ENCODE data around the gene USP46.

USP46 gene

DNA sequence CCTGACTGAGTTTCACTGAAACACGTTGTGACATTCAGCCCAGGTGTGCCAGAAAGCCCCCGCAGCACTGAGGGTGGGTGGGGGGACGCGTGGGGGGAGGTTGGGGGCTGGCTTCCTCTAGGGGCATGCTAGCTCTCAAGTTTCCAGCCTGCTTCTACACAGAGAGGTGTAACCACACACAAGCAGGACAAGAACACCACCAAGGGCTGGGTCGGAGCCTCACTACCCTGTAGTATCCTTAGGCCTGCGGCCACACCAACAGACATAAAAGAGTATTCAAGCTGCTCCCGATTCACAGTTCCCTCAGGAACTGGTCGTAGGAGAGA lies 1.8 kb downstream of the USP46 start:
- peak overlapping the region; percentile 86 for H3K4me3 ChIP-seq (ENCODE audit: low read length)
- H3K9ac ChIP-seq (ENCODE audit: low read length): no peak overlapping the region
- no peaks in the 10 kb centered on the region for H3K9me3 ChIP-seq (ENCODE audit: control insufficient read depth, low read length)
- peaks cover 8% of the 10 kb centered on the region for H3K36me3 ChIP-seq (ENCODE audit: control insufficient read depth, insufficient read depth, low read length, severe bottlenecking)
- no peaks in the 10 kb centered on the region for H3K27me3 ChIP-seq (replicated peaks; ENCODE audit: control insufficient read depth, insufficient read depth, low read length)
- no peak for DNase-seq (ENCODE audit: low read depth)
- peaks cover 30% of the 10 kb centered on the region for H3K4me1 ChIP-seq (ENCODE audit: control insufficient read depth, insufficient read depth, low read length)

DNA sequence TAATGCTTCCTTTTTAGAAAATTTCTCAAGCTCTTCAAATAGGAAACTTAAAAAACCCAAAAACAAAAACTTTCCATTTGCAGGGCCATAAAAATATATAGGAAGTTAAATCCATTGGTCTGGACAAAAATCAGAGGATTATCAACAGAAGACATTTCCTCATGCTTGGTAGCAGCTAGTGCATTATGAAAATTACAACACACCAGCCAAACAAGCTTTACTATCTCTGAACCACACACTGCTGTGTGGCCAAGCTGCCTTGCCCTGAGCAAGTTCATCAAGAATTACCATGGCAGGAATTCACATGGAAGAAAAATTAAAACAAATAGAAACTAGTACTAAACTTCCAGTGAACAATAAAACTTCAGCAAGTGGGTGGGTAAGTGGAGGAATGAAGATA lies 3.6 kb downstream of the USP46 start:
- Histone ChIP-seq H3K36me3 (ENCODE audit: control insufficient read depth, insufficient read depth, low read length, severe bottlenecking) (no peaks in the 10 kb centered on the region), H3K9me3 (ENCODE audit: control insufficient read depth, low read length) (no peaks in the 10 kb centered on the region), H3K4me1 (ENCODE audit: control insufficient read depth, insufficient read depth, low read length) (peaks cover 28% of the 10 kb centered on the region), H3K27me3 (replicated peaks; ENCODE audit: control insufficient read depth, insufficient read depth, low read length) (no peaks in the 10 kb centered on the region), H3K4me3 (ENCODE audit: low read length) (no peak overlapping the region), H3K9ac (ENCODE audit: low read length) (no peak overlapping the region)
- DNase-seq (ENCODE audit: low read depth): peak; percentile 21

DNA sequence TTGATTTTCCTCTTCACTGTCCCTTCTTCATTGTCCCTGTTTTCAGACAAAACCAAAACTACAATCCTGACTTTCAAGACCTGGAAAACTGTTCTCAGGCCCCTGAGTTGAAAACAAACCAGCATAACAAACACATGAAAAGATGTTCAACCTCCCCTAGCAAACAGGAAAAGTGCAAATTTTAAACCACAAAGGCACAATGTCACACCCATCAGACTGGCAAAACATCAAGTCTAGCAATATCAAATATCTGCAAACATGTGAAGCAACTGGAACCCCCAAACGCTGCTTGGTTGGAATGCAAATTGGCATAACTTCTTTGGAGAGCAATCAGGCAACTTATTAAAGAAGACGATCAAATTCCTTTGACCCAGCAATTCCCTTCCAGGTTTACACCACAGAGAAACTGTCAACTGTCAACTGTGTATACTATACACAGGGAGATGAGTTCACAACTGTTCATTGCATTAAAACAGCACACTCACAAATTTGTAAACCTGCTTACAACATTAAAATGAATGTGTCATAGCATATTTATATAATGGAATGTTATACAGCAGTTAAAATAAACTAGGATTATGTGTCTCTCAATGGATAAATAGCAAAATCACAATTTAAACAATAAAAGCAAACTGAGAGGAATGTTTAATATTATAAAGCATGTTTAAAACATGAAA lies 7.0 kb downstream of the USP46 start:
- Histone ChIP-seq H3K9me3 (ENCODE audit: control insufficient read depth, low read length) (no peaks in the 10 kb centered on the region), H3K4me3 (ENCODE audit: low read length) (no peak overlapping the region), H3K9ac (ENCODE audit: low read length) (no peak overlapping the region), H3K4me1 (ENCODE audit: control insufficient read depth, insufficient read depth, low read length) (peaks cover 11% of the 10 kb centered on the region), H3K27me3 (replicated peaks; ENCODE audit: control insufficient read depth, insufficient read depth, low read length) (no peaks in the 10 kb centered on the region), H3K36me3 (ENCODE audit: control insufficient read depth, insufficient read depth, low read length, severe bottlenecking) (no peaks in the 10 kb centered on the region)
- no peak for DNase-seq (ENCODE audit: low read depth)

DNA sequence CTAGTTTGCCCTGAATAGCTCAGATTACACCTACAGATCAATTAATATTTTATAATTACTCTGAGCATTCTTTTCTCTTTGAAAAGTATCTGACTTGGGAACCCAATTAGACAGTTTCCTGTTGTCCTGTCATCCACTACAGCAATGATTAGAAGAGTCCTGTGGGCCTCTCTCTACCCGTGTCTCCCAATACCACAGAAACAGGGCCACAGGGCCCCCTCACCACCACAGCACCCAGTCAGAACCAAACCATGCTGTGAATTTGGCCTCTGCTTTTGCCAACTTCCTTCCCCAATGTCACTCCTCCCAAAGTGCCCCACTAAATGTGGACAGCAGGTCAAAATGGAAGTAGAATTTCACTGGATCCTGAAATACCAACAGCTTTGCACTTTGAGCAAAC lies 10.3 kb downstream of the USP46 start:
- H3K9me3 ChIP-seq (ENCODE audit: control insufficient read depth, low read length): no peaks in the 10 kb centered on the region
- H3K4me1 ChIP-seq (ENCODE audit: control insufficient read depth, insufficient read depth, low read length): peaks cover 15% of the 10 kb centered on the region
- no peak overlapping the region for H3K4me3 ChIP-seq (ENCODE audit: low read length)
- no peak overlapping the region for H3K9ac ChIP-seq (ENCODE audit: low read length)
- no peak for DNase-seq (ENCODE audit: low read depth)
- H3K27me3 ChIP-seq (replicated peaks; ENCODE audit: control insufficient read depth, insufficient read depth, low read length): no peaks in the 10 kb centered on the region
- H3K36me3 ChIP-seq (ENCODE audit: control insufficient read depth, insufficient read depth, low read length, severe bottlenecking): no peaks in the 10 kb centered on the region

DNA sequence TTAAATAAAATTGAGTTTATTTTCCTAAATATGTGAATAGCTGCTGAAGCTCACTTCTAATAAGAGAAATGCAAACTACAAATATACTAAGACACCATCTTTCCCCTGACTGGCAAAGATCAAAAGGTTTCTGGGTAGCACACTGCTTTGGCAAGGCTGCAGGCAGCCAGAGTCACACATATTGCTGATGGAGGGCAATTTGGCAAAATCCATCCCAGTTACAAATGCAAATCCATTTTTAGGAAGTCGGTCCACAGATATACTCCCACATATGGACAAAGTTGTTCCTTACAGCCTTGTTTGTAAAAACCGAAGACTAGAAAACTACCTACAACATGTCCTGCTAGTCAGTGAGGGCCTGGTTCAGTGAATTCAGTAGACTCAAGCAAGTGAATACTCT lies 12.4 kb downstream of the USP46 start:
- no peak for DNase-seq (ENCODE audit: low read depth)

DNA sequence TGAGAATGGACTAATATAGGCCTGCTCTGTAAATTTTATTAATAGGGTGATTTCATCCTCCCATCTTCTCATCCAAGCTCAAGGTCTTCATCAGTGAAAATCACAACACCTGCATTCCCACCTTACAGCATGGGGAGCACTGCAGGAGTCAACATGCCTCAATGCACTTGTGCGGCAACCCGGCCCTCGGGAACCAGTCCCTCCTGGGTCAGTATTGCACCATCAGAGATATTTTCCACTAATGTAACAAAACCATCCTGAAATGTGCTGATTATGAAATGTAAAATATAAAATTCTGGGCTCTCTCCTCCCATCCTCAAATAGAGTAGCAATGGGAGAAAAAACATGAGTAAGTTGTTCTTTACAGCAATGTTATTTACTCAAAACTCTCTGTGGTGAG lies 13.0 kb downstream of the USP46 start:
- no peaks in the 10 kb centered on the region for H3K27me3 ChIP-seq (replicated peaks; ENCODE audit: control insufficient read depth, insufficient read depth, low read length)
- no peaks in the 10 kb centered on the region for H3K9me3 ChIP-seq (ENCODE audit: control insufficient read depth, low read length)
- no peak overlapping the region for H3K9ac ChIP-seq (ENCODE audit: low read length)
- peak; percentile 30 for DNase-seq (ENCODE audit: low read depth)
- peaks cover 26% of the 10 kb centered on the region for H3K4me1 ChIP-seq (ENCODE audit: control insufficient read depth, insufficient read depth, low read length)
- H3K36me3 ChIP-seq (ENCODE audit: control insufficient read depth, insufficient read depth, low read length, severe bottlenecking): no peaks in the 10 kb centered on the region
- H3K4me3 ChIP-seq (ENCODE audit: low read length): no peak overlapping the region

More for the DNA sequence above, 12.4 kb downstream of the USP46 start:
- no peak overlapping the region for H3K4me3 ChIP-seq (ENCODE audit: low read length)
- H3K27me3 ChIP-seq (replicated peaks; ENCODE audit: control insufficient read depth, insufficient read depth, low read length): no peaks in the 10 kb centered on the region
- H3K9ac ChIP-seq (ENCODE audit: low read length): no peak overlapping the region
- H3K9me3 ChIP-seq (ENCODE audit: control insufficient read depth, low read length): no peaks in the 10 kb centered on the region
- peaks cover 20% of the 10 kb centered on the region for H3K4me1 ChIP-seq (ENCODE audit: control insufficient read depth, insufficient read depth, low read length)
- no peaks in the 10 kb centered on the region for H3K36me3 ChIP-seq (ENCODE audit: control insufficient read depth, insufficient read depth, low read length, severe bottlenecking)

DNA sequence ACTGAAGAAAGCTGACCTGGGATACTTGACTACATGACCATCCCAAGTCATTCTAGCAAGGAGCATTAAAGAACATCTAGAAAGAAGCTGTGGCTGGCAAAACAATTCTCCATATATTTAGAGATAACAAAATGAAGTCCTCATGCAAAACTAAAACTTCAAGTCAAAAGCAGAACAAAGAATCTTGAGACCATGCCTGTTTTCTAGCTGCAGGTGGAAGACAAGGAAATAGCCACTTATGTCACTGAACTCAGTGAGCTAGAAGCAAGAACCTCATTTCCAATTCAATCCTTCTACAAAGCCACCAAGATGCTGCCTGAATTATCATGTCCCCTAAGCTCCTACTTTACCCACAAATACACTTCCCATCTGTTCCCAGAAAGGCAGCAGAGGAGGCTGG lies 13.8 kb downstream of the USP46 start:
- Histone ChIP-seq H3K9me3 (ENCODE audit: control insufficient read depth, low read length) (no peaks in the 10 kb centered on the region), H3K36me3 (ENCODE audit: control insufficient read depth, insufficient read depth, low read length, severe bottlenecking) (no peaks in the 10 kb centered on the region), H3K9ac (ENCODE audit: low read length) (no peak overlapping the region), H3K27me3 (replicated peaks; ENCODE audit: control insufficient read depth, insufficient read depth, low read length) (no peaks in the 10 kb centered on the region), H3K4me1 (ENCODE audit: control insufficient read depth, insufficient read depth, low read length) (peaks cover 31% of the 10 kb centered on the region), H3K4me3 (ENCODE audit: low read length) (no peak overlapping the region)
- DNase-seq (ENCODE audit: low read depth): no peak

DNA sequence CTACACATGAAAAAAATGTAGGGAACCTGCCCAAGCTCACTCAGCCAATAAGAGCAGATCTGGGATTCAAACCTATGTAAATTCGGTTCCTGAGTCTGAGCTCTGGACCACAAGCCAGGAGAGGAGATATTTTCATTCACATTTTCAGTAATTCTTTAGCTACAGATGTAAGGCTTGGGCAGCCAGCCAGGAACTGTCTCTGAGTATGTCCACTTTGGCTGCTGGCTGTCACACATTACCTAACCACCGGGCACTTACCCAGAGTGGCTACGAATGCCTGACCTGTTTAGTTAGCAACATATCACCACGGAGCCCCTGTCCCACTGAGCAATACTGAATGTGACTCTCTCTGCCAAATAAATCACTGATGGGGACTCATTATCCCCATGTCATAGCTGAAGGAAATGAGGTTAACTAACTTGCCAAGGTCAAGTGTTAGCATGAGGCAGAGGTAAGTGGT lies 15.3 kb downstream of the USP46 start:
- Histone ChIP-seq H3K36me3 (ENCODE audit: control insufficient read depth, insufficient read depth, low read length, severe bottlenecking) (no peaks in the 10 kb centered on the region), H3K9me3 (ENCODE audit: control insufficient read depth, low read length) (no peaks in the 10 kb centered on the region), H3K4me1 (ENCODE audit: control insufficient read depth, insufficient read depth, low read length) (peaks cover 31% of the 10 kb centered on the region), H3K27me3 (replicated peaks; ENCODE audit: control insufficient read depth, insufficient read depth, low read length) (no peaks in the 10 kb centered on the region), H3K9ac (ENCODE audit: low read length) (no peak overlapping the region), H3K4me3 (ENCODE audit: low read length) (no peak overlapping the region)
- peak; percentile 70 for DNase-seq (ENCODE audit: low read depth)

DNA sequence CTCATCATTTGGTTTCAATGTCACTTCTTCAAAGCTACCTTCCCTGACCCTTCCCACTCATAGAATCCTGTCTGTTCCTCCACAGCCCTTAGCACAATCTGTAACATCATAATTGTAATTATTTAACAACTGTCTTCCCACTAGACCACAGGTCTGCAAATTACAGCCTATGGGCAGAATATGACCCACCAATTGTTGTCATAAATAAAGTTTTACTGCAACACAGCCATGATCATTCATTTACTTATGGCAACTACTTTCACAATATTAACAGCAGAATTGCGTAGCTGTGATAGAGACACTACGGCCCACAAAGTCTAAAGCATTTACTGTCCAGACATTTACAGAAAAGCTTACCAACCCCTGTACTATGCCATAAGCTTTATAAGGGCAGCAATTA lies 15.9 kb downstream of the USP46 start:
- Histone ChIP-seq H3K4me3 (ENCODE audit: low read length) (no peak overlapping the region), H3K36me3 (ENCODE audit: control insufficient read depth, insufficient read depth, low read length, severe bottlenecking) (no peaks in the 10 kb centered on the region), H3K27me3 (replicated peaks; ENCODE audit: control insufficient read depth, insufficient read depth, low read length) (no peaks in the 10 kb centered on the region), H3K9ac (ENCODE audit: low read length) (no peak overlapping the region), H3K4me1 (ENCODE audit: control insufficient read depth, insufficient read depth, low read length) (peaks cover 31% of the 10 kb centered on the region), H3K9me3 (ENCODE audit: control insufficient read depth, low read length) (no peaks in the 10 kb centered on the region)
- DNase-seq (ENCODE audit: low read depth): no peak

DNA sequence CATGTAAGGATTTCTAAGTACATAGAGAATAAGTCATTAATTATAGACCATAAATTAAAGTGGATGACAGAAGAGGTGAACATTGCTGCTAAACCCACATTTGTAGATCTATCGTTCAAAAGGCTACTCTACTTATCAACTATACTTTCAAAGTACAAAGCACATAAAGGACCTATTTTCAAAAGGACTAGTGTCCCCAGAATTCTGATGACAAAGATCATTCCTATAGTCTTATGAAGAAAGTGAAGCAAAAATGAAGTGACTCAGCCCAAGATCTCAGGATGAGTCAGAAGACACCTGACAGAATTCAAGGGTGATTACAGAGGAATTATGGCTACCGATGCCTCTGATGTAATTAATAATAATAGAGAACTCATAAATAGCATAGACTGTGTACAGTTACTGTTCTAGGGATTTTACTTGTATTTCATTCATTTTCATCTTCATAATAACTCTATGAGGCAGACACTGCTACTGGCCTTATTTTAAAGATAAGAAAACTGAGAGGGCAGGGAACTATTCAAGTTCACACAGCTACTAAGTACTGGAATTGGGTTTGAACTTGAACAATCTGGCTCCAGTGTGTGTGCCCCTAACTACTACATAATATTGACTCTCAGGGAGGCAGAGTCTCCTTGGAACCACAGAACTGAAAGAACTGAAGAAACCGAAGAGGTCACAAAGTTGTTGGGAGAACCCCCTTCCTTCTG lies 17.1 kb downstream of the USP46 start:
- no peak overlapping the region for H3K9ac ChIP-seq (ENCODE audit: low read length)
- DNase-seq (ENCODE audit: low read depth): peak; percentile 27
- H3K4me1 ChIP-seq (ENCODE audit: control insufficient read depth, insufficient read depth, low read length): peaks cover 31% of the 10 kb centered on the region
- no peaks in the 10 kb centered on the region for H3K9me3 ChIP-seq (ENCODE audit: control insufficient read depth, low read length)
- no peaks in the 10 kb centered on the region for H3K36me3 ChIP-seq (ENCODE audit: control insufficient read depth, insufficient read depth, low read length, severe bottlenecking)
- H3K27me3 ChIP-seq (replicated peaks; ENCODE audit: control insufficient read depth, insufficient read depth, low read length): no peaks in the 10 kb centered on the region
- no peak overlapping the region for H3K4me3 ChIP-seq (ENCODE audit: low read length)

DNA sequence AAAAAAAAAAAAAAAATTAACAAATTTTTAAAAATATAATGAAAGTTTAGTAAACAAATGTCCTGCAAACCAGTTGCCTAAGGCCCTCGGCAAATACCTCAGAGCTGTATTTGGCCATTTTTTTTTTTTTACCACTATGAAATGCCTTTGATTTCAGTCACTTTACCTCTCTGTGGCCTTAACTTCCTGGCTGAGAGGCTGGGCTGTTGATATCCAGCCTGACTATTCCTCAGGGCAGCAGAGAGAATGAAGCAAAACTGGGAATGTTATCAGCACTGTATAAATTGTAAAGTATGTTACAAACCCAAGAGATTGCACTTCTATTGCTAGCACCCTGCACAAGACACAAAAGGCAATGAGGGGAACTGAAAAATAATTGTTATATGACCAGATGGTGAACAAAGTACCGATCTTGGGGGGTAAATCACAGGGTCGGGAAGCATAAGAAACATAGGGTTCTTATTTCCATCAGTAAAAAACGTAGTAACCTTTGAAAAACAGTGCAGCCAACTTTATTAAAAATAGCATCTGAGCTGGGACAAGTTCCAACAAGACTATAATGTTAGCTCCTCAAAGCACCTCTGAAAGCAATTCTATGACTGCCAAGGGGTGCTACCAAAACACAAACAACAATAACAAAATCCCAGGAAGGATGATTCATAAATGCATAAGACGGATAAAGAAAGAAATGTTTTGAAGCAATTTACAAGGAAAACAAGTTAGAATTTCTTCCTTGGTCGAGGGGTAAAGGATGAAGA lies 18.1 kb downstream of the USP46 start:
- Histone ChIP-seq H3K4me3 (ENCODE audit: low read length) (no peak overlapping the region), H3K4me1 (ENCODE audit: control insufficient read depth, insufficient read depth, low read length) (peaks cover 25% of the 10 kb centered on the region), H3K9ac (ENCODE audit: low read length) (no peak overlapping the region), H3K9me3 (ENCODE audit: control insufficient read depth, low read length) (no peaks in the 10 kb centered on the region), H3K27me3 (replicated peaks; ENCODE audit: control insufficient read depth, insufficient read depth, low read length) (no peaks in the 10 kb centered on the region), H3K36me3 (ENCODE audit: control insufficient read depth, insufficient read depth, low read length, severe bottlenecking) (no peaks in the 10 kb centered on the region)
- peak; percentile 55 for DNase-seq (ENCODE audit: low read depth)
